NT2/D1 (cell line): Measurements from ENCODE around the gene KCTD16.

Experiments used
- SUZ12 ChIP-seq: IDR thresholded peaks from 2 replicates; pipeline ENCODE4 v1.6.1; 2011; ENCODE audit not compliant: insufficient read length, insufficient read depth; ENCODE audit errors: extremely low read depth
- YY1 ChIP-seq: IDR thresholded peaks from 2 replicates; pipeline ENCODE4 v1.6.1; 2011; ENCODE audit not compliant: insufficient read length, insufficient read depth
- ZNF274 ChIP-seq: IDR thresholded peaks from 2 replicates; pipeline ENCODE4 v1.6.1; 2011; ENCODE audit warnings: mild to moderate bottlenecking, low read depth, low read length

GRCh38 chr5:144131261-144131660 is 39.4 kb upstream of the KCTD16 start:
- TF ChIP-seq SUZ12, result no peak
- no peak for TF ChIP-seq YY1
- no peak for TF ChIP-seq ZNF274
